Fibroblast of lung (primary cell): ENCODE measurements around the gene NOX4. TPM values are rescaled to one million over a fixed set of nuclear protein-coding genes. Genes with fewer than 3 reads are reported as not detected.

Source experiments
- DNase-seq, 2 donors: peaks; one replicate each; pipeline versions ENCODE4 v3.0.0 to v3.0.0-alpha.2; 2010; ENCODE audit warnings: low read depth in 2 of 2
- H2AFZ ChIP-seq: 2 replicates; pipeline ENCODE4 v1.5.1; 2012; ENCODE audit warnings: low read length, control low read depth, inconsistent platforms
- H3K27ac ChIP-seq: 2 replicates; pipeline ENCODE4 v1.5.1; 2011; ENCODE audit warnings: low read length, control low read depth; ENCODE audit not compliant: insufficient read depth
- H3K27me3 ChIP-seq: 2 replicates; pipeline ENCODE4 v1.5.1; 2011; ENCODE audit warnings: mild to moderate bottlenecking, low read length; ENCODE audit not compliant: control insufficient read depth, insufficient read depth
- H3K36me3 ChIP-seq: 2 replicates; pipeline ENCODE4 v1.5.1; 2011; ENCODE audit warnings: low read length; ENCODE audit not compliant: control insufficient read depth, insufficient read depth
- H3K4me1 ChIP-seq: 2 replicates; pipeline ENCODE4 v1.5.1; 2011; ENCODE audit warnings: low read length; ENCODE audit not compliant: control insufficient read depth, insufficient read depth; ENCODE audit errors: extremely low read depth
- H3K4me2 ChIP-seq: 2 replicates; pipeline ENCODE4 v1.5.1; 2011; ENCODE audit warnings: low read length, control low read depth; ENCODE audit not compliant: insufficient read depth; ENCODE audit errors: extremely low read depth
- H3K4me3 ChIP-seq, 4 experiments: fragments of 200-600 bp in 1 of 4; sonication (generic) in 1 of 4; replicated peaks in 1 of 4; 2 replicates each; pipeline ENCODE4 v1.5.1; 2011 to 2016; ENCODE audit warnings: low read length in 4 of 4, low read depth in 3 of 4, mild to moderate bottlenecking in 3 of 4, control low read depth in 2 of 4, inconsistent platforms in 1 of 4, mixed read lengths in 1 of 4; ENCODE audit not compliant: insufficient read depth in 1 of 4; ENCODE audit errors: control extremely low read depth in 1 of 4
- H3K79me2 ChIP-seq: 2 replicates; pipeline ENCODE4 v1.5.1; 2012; ENCODE audit warnings: mild to moderate bottlenecking, low read length, inconsistent platforms; ENCODE audit not compliant: control insufficient read depth, insufficient read depth
- H3K9ac ChIP-seq: 2 replicates; pipeline ENCODE4 v1.5.1; 2011; ENCODE audit warnings: mild to moderate bottlenecking, low read length, control low read depth; ENCODE audit not compliant: insufficient read depth
- H3K9me3 ChIP-seq: 2 replicates; pipeline ENCODE4 v1.5.1; 2012; ENCODE audit warnings: low read depth, low read length; ENCODE audit not compliant: control insufficient read depth, insufficient read depth
- H4K20me1 ChIP-seq: 2 replicates; pipeline ENCODE4 v1.5.1; 2011; ENCODE audit warnings: low read length; ENCODE audit not compliant: control insufficient read depth, insufficient read depth; ENCODE audit errors: extremely low read depth
- EZH2 ChIP-seq: IDR thresholded peaks from 2 replicates; pipeline ENCODE4 v1.5.1; 2012; ENCODE audit warnings: low read length, control low read depth, mild to moderate bottlenecking; ENCODE audit errors: missing control alignments
- polyA plus RNA-seq, 2 donors: library from polyadenylated mRNA; depleted of rRNA in 1 of 2; stranded (reverse) in 1 of 2; unstranded in 1 of 2; fragments of >200 nt; gene quantifications; 2 replicates each; pipeline ENCODE4 v1.2.1, GENCODE V29; 2011 to 2012; ENCODE audit warnings: missing spikeins in 1 of 2
- total RNA-seq: library from RNA; depleted of rRNA; stranded (reverse); fragments of >200 nt; gene quantifications from 2 replicates; pipeline ENCODE4 v1.2.1, GENCODE V29; 2014
- TF ChIP-seq, protein P1 (sequence below), 2 donors: IDR thresholded peaks in 1 of 2; conservative IDR thresholded peaks in 1 of 2; 1 replicate in 1 of 2; 2 replicates in 1 of 2; pipeline ENCODE4 v1.5.1; 2011 to 2012; ENCODE audit warnings: low read length in 2 of 2, control low read depth in 1 of 2, inconsistent platforms in 1 of 2, low read depth in 1 of 2, mild to moderate bottlenecking in 1 of 2

Gene NOX4
- total and polyA plus RNA-seq, 2 donors (not counting 1 experiment from before 2014, with no cell fraction given): 0.49 to 0.50 TPM

DNA sequence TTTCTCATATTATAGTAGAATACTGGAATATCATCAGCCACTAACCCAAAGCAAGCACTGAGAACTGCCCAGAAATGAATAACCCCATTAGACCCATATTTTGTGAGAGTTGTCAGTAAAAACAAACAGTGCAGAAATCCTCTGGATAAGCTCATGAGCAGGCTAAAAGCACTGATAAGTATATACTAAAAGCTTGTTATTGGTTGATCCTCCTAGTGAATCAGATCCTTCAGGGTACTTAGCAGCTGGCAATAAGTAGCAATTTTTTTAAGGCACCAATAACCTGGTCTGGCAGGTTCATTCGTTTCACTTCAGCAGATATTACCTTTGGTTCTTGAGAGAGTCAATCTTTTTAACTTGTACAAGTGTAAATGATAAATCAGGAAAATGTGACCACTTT is 1.2 kb downstream of the NOX4 start:
- no peak overlapping the region for H3K4me3 ChIP-seq

DNA sequence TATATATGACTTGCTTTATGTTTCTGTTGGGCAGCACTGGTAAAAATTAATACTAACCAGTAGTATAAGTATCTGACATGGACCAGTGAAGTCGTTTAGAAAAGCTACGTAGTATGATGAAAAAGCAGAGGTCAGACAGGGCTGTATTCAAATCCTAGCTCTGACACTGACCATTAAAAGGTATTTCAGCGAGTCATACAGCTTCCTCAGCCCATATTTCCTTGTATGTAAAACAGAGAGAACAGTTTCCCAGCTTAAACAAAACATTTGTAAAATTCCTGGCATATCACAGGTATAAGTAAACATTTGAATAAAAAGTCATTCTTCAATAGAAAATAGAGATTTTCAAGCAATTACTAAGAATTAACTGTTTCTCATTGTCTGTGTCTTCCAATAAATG is 4.2 kb downstream of the NOX4 start:
- no peak overlapping the region for H3K4me2 ChIP-seq
- peak in 1 of 2 donors; percentile 71 for DNase-seq
- no peaks in the 10 kb centered on the region for H3K36me3 ChIP-seq
- H4K20me1 ChIP-seq: no peaks in the 10 kb centered on the region
- no peaks in the 10 kb centered on the region for H3K4me1 ChIP-seq
- H3K79me2 ChIP-seq: no peaks in the 10 kb centered on the region
- H3K27ac ChIP-seq: no peak overlapping the region
- no peak overlapping the region for H2AFZ ChIP-seq
- H3K4me3 ChIP-seq: no peak overlapping the region
- no peaks in the 10 kb centered on the region for H3K9me3 ChIP-seq
- no peaks in the 10 kb centered on the region for H3K27me3 ChIP-seq
- no peak for TF ChIP-seq EZH2
- no peak overlapping the region for H3K9ac ChIP-seq

More for the DNA sequence above, 1.2 kb downstream of the NOX4 start:
- DNase-seq: peak in 1 of 2 donors; percentile 76
- no peak for TF ChIP-seq EZH2
- TF ChIP-seq, protein P1, sequence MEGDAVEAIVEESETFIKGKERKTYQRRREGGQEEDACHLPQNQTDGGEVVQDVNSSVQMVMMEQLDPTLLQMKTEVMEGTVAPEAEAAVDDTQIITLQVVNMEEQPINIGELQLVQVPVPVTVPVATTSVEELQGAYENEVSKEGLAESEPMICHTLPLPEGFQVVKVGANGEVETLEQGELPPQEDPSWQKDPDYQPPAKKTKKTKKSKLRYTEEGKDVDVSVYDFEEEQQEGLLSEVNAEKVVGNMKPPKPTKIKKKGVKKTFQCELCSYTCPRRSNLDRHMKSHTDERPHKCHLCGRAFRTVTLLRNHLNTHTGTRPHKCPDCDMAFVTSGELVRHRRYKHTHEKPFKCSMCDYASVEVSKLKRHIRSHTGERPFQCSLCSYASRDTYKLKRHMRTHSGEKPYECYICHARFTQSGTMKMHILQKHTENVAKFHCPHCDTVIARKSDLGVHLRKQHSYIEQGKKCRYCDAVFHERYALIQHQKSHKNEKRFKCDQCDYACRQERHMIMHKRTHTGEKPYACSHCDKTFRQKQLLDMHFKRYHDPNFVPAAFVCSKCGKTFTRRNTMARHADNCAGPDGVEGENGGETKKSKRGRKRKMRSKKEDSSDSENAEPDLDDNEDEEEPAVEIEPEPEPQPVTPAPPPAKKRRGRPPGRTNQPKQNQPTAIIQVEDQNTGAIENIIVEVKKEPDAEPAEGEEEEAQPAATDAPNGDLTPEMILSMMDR (conservative IDR thresholded peaks at IDR 0.05 in 1 of 2, IDR thresholded peaks at IDR 0.05 in 1 of 2; ENCODE audit: low read depth in 1 of 2, low read length in 2 of 2): no peak
- H3K27me3 ChIP-seq: no peaks in the 10 kb centered on the region
- H3K36me3 ChIP-seq: no peaks in the 10 kb centered on the region
- H3K9me3 ChIP-seq: no peaks in the 10 kb centered on the region
- no peaks in the 10 kb centered on the region for H3K79me2 ChIP-seq
- H3K27ac ChIP-seq: no peak overlapping the region
- H3K4me2 ChIP-seq: no peak overlapping the region
- H3K4me1 ChIP-seq: no peaks in the 10 kb centered on the region
- no peak overlapping the region for H3K9ac ChIP-seq
- H4K20me1 ChIP-seq: no peaks in the 10 kb centered on the region
- no peak overlapping the region for H2AFZ ChIP-seq

DNA sequence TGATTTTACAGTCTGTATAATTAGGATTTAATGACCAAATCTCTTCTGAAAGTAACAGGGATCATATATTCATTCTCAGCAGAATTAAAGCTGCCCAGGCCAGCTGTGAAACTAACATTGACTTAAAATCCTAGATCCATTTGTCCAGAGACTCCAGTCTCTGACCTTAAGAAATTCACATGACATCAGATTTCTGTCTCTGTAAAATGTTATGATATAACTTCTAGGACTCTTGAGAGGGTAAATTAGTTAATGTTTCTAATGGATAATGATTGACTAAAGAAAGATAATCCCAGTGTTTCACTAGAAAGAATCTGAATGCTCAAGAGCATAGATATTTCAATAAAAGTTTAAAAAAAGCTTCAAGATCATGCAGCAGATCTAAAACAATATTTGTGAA is 6.3 kb downstream of the NOX4 start:
- no peaks in the 10 kb centered on the region for H3K36me3 ChIP-seq
- no peaks in the 10 kb centered on the region for H3K4me1 ChIP-seq
- no peak overlapping the region for H3K9ac ChIP-seq
- no peaks in the 10 kb centered on the region for H3K9me3 ChIP-seq
- H3K4me3 ChIP-seq: no peak overlapping the region
- no peak overlapping the region for H3K27ac ChIP-seq
- no peaks in the 10 kb centered on the region for H4K20me1 ChIP-seq
- no peak for TF ChIP-seq EZH2
- TF ChIP-seq, protein P1 (conservative IDR thresholded peaks at IDR 0.05 in 1 of 2, IDR thresholded peaks at IDR 0.05 in 1 of 2; ENCODE audit: low read depth in 1 of 2, low read length in 2 of 2): no peak
- H3K27me3 ChIP-seq: no peaks in the 10 kb centered on the region
- DNase-seq: no peak
- H3K79me2 ChIP-seq: no peaks in the 10 kb centered on the region
- no peak overlapping the region for H3K4me2 ChIP-seq
- H2AFZ ChIP-seq: no peak overlapping the region
